DND-41 (cell line): ENCODE results near the gene BABAM1.

ENCODE experiments used
- CTCF ChIP-seq: IDR thresholded peaks from 2 replicates; pipeline ENCODE4 v1.5.1; 2012; ENCODE audit warnings: borderline replicate concordance, low read length, moderate library complexity, mild to moderate bottlenecking; ENCODE audit not compliant: poor library complexity, severe bottlenecking; ENCODE audit errors: extremely low read depth
- EZH2 ChIP-seq: IDR thresholded peaks from 3 replicates; pipeline ENCODE4 v1.6.1; 2012; ENCODE audit warnings: borderline replicate concordance, low read depth, mild to moderate bottlenecking, moderate library complexity, low read length, inconsistent platforms; ENCODE audit not compliant: severe bottlenecking

GRCh38 chr19:17305517-17306284, 38.5 kb downstream of the BABAM1 start, which contains the start of gene MRPL34:
- TF ChIP-seq CTCF: peak; percentile 79
- no peak for TF ChIP-seq EZH2
